DMS114 treated with DMSO at 0.1 percent for 48 hours (cell line): ENCODE measurements around the gene URB1.
"Not testable (repeated sequence)": the region's sequence is repeated elsewhere in the genome, so short reads cannot be mapped to it uniquely, and the experiment has no call there.

Experiments
- DNase-seq: peaks from one replicate; lab custom pipeline; 2025; ENCODE audit not compliant: unreplicated experiment; lab: John Stamatoyannopoulos, UW

Gene URB1

DNA sequence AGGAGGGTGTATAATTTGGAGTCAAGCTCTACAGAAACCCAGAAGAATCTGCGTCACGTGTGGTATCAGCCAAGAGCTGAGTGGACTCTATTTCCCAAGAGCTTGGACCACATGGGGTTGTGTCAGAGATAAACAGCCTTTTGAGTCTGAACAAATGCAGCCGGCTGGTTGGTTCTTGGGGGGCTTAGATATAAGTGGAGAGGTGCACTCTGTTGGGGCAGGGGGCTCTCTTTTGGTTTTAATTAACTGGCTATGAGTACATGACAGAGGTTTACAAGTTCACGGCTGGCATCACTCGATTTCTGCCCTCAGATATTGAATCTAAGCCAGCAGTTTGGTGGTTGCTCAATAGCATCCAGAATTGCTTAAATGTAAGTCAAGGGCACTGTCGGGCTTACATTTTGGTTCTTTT, 94.7 kb downstream of the URB1 start:
- no peak for DNase-seq

DNA sequence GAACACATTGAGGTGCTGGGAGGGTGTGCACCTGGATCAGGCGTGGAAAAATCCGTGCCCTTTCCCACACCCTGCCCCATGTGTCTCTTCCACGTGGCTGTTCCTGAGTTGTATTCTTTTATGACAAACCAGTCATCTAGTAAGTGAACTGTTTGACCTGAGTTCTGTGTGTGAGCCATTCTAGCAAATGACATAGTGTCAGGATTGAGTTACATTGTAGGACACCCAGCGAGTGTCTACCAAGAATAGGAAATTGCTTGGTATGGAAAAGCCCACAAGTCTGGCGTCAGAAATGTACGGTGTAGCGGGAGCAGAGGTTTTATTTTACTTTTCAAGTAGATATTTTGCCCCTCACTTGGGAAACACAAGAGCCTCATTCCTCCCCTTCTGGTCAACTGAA, 95.4 kb downstream of the URB1 start:
- DNase-seq = no peak

DNA sequence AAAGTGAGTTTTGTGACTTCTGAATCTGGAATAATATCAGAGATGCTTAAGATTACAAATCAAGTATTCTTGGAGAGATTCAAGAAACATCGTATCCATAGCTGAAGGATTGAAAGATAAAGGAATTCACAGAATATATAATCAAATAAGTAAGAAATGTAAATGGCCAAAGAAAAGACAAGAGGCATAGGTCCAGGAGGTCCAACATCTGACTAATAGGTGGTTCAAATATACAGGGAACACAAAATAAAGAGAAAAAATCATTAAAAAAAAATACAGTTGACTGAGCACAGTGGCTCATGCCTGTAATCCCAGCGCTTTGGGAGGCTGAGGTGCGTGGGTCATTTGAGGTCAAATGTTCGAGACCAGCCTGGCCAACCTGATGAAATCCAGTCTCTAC, 107.3 kb downstream of the URB1 start:
- no peak for DNase-seq

DNA sequence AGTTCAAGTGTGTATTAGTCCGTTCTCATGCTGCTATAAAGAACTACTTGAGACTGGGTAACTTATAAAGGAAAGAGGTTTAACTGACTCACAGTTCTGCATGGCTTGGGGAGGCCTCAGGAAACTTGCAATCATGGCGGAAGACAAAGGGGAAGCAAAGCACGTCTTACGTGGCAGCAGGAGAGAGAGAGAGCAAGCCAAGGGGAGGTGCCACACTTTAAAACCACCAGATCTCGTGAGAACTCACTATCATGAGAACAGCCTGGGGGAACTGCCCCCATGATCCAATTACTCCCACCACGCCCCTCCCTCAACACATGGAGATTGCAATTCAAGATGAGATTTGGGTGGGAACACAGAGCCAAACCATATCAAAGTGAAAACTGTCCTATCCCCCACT, 109.8 kb downstream of the URB1 start:
- no peak for DNase-seq

DNA sequence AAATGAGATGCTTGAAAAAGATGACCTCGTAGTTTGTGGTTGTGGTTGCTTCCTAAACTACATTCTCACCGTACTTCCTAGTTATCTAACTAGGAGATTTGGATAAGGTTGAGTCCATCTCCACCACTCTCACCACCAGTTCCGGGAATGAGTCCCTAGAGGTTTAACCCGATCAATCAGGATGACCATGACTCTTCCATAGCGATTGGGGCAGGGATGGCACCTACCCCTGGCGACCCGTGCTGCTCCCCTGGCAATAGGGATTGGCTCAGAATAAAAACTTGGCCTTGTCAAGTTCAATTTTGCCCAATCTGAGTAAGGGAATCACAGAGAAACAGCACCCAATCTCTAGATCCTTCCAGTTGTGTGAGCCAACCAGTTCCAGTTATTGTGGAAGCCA, 111.3 kb downstream of the URB1 start:
- no peak for DNase-seq

DNA sequence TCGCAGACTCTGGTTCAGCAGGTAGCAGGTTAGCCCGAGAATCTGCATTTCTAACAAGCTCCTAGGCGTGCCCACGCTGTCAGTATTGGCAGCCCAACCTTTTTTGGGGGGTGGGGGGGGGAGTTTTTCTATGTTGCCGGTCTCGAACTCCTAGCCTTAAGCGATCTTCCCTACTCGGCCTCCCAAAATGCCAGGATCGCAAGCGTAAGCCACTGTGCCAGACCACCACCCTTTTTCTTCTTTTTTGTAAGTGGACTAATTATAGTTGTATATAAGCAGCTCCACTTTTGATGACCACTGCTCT, 113.5 kb downstream of the URB1 start:
- no peak for DNase-seq

DNA sequence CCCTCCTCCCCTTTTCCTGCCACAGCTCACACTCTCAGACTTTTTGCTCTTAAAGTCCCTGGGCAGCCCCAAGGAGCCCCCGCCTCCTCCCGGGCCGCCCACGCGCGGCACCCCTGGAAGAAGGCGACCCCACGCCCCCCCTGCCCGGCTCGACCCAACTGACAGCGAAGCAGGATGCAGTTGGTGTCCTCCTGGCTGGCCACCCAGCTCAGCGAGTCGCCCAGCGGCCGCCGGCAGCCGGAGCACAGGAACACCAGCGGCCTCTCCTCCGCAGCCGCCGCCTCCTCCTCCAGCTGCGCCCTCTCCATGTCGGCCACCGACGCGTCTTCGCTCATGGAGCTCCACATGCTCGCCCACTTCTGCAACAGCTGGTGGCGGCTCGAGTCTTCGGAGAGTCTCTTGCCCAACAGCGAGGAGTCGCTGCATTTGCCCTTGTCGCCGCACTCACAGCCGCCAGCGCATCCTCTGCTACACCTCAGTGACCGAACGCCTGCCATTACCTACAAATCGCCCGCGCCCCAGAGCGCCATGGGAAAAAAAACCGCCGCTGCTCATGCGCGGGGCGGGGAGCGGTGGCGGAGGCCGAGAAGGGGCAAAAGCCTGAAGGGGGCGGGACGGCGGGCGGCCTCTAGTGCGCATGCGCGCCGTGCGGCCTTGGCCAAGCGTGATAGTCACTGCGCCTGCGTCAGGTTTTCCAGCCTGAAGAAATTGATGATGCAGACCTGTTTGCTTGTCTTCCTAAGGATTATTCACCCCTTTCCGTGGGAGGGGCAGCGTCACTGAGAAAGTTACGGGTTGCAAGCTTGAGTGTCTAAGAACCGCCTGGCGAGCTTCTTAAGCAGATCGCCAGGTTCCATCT, 114.1 kb downstream of the URB1 start, which contains the start of gene MIS18A:
MIS18A (minus strand) TSS at position 532 of the 859 bp plus-strand sequence; CDS start at position 497, 35 bp downstream.
- peak; percentile 87 for DNase-seq

DNA sequence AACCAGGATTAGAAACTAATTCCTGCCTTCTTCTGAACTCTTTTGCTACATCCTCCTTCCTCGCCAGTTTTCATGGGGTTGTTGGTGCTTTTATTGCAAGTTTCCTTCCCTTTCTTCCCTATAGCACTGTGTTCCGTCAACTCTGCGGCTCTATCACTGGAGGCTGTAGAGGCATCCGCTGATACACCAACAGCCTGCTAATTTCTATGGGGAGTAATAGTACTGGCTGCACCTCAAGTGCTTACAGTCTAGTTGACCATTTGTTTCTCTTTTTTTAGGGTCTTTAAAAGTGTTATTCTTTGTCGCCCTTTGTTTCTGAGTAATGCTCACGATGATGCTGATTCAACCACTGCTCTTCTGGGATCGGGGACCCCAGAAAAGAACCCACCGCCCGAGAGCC, 114.7 kb downstream of the URB1 start:
- DNase-seq = peak; percentile 12

DNA sequence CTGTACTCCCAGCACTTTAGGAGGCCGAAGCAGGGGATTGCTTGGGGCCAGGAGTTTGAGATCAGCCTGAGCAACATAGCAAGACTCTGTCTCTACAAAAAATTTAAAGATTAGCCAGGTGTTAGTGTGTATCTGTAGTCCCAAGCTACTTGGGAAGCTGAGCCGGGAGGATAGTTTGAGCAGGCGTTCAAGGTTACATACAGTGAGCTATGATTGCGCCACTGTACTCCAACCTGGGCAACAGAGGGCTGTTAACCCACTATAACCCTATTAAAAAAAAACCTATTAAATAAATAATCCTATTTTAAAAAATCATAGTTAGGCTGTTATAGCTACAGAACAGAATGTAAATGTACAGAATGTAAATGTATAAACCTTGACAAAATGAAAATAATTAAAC, 116.1 kb downstream of the URB1 start:
- DNase-seq = no peak

DNA sequence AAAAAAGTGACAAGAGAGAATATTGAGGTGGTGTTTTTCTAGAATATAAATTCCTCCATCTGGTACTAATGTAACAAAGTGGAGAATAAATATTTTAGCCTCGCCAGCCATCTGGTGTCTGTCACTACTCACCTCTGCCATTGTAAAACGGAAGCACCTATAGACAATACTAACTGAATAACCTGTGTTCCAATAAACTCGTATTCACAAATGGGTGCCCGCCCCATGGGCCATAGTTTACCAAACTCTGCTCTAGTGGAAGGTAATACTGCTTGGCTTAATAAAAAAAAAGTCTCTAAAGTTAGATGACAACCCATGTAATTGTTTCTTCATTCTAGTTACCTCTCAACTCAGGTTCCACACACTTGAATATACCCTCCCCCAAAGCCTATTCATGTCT, 122.1 kb downstream of the URB1 start:
- no peak for DNase-seq

DNA sequence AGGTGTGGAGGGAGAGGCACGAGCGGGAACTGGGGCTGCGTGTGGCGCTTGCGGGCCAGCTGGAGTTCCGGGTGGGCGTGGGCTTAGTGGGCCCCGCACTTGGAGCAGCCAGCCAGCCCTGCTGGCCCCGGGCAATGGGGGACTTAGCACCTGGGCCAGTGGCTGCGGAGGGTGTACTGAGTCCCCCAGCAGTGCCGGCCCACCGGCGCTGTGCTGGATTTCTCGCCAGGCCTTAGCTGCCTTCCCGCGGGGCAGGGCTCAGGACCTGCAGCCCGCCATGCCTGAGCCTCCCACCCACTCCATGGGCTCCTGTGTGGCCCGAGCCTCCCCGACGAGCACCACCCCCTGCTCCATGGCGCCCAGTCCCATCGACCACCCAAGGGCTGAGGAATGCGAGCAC, 127.5 kb downstream of the URB1 start:
- not testable (repeated sequence) for DNase-seq

DNA sequence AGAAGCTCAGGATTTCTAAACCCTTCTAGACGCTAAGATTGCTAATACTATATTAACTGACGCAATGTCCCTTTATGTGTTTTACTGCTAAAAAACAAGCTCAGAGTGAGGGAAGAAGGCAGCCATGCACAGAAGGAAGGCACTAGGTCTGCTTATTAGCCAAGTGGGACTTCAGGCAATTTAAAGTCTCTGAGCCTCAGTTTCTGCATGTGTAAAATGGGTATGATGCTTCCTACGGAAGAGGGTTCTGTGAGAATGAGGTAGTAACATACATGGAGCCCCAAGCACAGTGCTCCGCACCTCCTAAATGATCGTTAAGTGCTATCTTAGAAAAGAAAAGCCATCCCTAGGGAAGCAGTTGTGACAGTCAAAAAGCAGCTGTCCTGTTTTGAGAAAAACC, 130.9 kb downstream of the URB1 start:
- no peak for DNase-seq
